Common myeloid progenitor, CD34-positive (primary cell): ENCODE data around the gene C11orf91.
"Not testable (repeated sequence)": the region's sequence is repeated elsewhere in the genome, so short reads cannot be mapped to it uniquely, and the experiment has no call there.

ENCODE experiments used
- CTCF ChIA-PET: fragments of 350-600 bp; sonication (Branson Sonifier 250); formaldehyde crosslinking; loops from one replicate; lab custom pipeline; 2021; ENCODE audit warnings: antibody characterized with exemption; lab: Charles Lee
- POLR2A ChIA-PET: fragments of 350-600 bp; sonication (Branson Sonifier 250); formaldehyde crosslinking; loops from one replicate; lab custom pipeline; 2021; ENCODE audit warnings: antibody characterized with exemption; lab: Charles Lee
- DNase-seq, 3 donors: peaks; one replicate each; pipeline versions ENCODE4 v3.0.0 to v3.0.0-alpha.2; 2013
- H3K27ac ChIP-seq, 2 experiments: 1 replicate in 1 of 2; 2 replicates in 1 of 2; pipeline ENCODE4 v1.7.0; 2013; ENCODE audit warnings: inconsistent platforms in 2 of 2, low read length in 2 of 2, mild to moderate bottlenecking in 2 of 2, low read depth in 1 of 2, moderate library complexity in 1 of 2; ENCODE audit not compliant: severe bottlenecking in 2 of 2, insufficient read depth in 1 of 2, poor library complexity in 1 of 2
- H3K27me3 ChIP-seq, 5 experiments: replicated peaks in 2 of 5; 1 replicate in 3 of 5; 2 replicates in 2 of 5; pipeline versions ENCODE4 v1.6.1 to v1.7.0; 2013; ENCODE audit warnings: low read length in 4 of 5, mild to moderate bottlenecking in 2 of 5, moderate library complexity in 2 of 5, inconsistent platforms in 1 of 5; ENCODE audit not compliant: insufficient read depth in 5 of 5, control insufficient read depth in 4 of 5
- H3K36me3 ChIP-seq, 4 experiments: 1 replicate in 2 of 4; 2 replicates in 2 of 4; pipeline versions ENCODE4 v1.6.1 to v1.7.0; 2013; ENCODE audit warnings: low read length in 3 of 4, control low read depth in 1 of 4, mild to moderate bottlenecking in 1 of 4; ENCODE audit not compliant: control insufficient read depth in 4 of 4, insufficient read depth in 4 of 4
- H3K4me1 ChIP-seq, 4 experiments: 1 replicate in 3 of 4; 2 replicates in 1 of 4; pipeline versions ENCODE4 v1.6.1 to v1.7.1; 2013; ENCODE audit warnings: low read length in 3 of 4, mild to moderate bottlenecking in 3 of 4, control low read depth in 1 of 4, inconsistent platforms in 1 of 4, moderate library complexity in 1 of 4; ENCODE audit not compliant: control insufficient read depth in 4 of 4, insufficient read depth in 4 of 4; ENCODE audit errors: control extremely low read depth in 1 of 4
- H3K4me3 ChIP-seq, 7 experiments: 1 replicate in 4 of 7; 2 replicates in 3 of 7; pipeline versions ENCODE4 v1.5.1 to v1.7.0; 2013; ENCODE audit warnings: mild to moderate bottlenecking in 7 of 7, low read length in 6 of 7, moderate library complexity in 6 of 7, inconsistent platforms in 2 of 7, low read depth in 2 of 7, control low read depth in 1 of 7; ENCODE audit not compliant: insufficient read depth in 4 of 7, control insufficient read depth in 1 of 7; ENCODE audit errors: extremely low read depth in 1 of 7
- H3K9me3 ChIP-seq, 5 experiments: 1 replicate in 4 of 5; 2 replicates in 1 of 5; pipeline versions ENCODE4 v1.6.1 to v1.7.1; 2013; ENCODE audit warnings: low read length in 4 of 5, mild to moderate bottlenecking in 2 of 5, inconsistent platforms in 1 of 5, low read depth in 1 of 5, moderate library complexity in 1 of 5; ENCODE audit not compliant: control insufficient read depth in 4 of 5, insufficient read depth in 2 of 5; ENCODE audit errors: control extremely low read depth in 1 of 5
- WGBS: methylation state at CpG from one replicate; pipeline ENCODE4 v1.1.5; 2013; ENCODE audit not compliant: insufficient coverage; 5-methylcytosine and 5-hydroxymethylcytosine counted together

Gene C11orf91

GRCh38 chr11:33661526-33661925, 39.1 kb downstream of the C11orf91 start:
- H3K4me1 ChIP-seq, DNase-seq, H3K27ac ChIP-seq, H3K9me3 ChIP-seq, H3K27me3 ChIP-seq, H3K4me3 ChIP-seq, POLR2A ChIA-PET, H3K36me3 ChIP-seq: not testable (repeated sequence)
- CTCF ChIA-PET: interaction anchor here (1.1 kb wide), 1 partner anchor 9 kb away, joined by 3 read pairs; no protein-coding TSS in a partner anchor
- WGBS: 98% methylated on average over 5 of the region's 7 CpGs

- H3K27ac ChIP-seq: no peak overlapping the region
- POLR2A ChIA-PET: no interaction called here
- H3K36me3 ChIP-seq: no peaks in the 10 kb centered on the region
- H3K9me3 ChIP-seq: no peaks in the 10 kb centered on the region
- peaks cover 0 to 6% (median 0%) of the 10 kb centered on the region in 5 experiments for H3K27me3 ChIP-seq
- no CpG with 5 or more reads among the region's 4 CpGs for WGBS
- CTCF ChIA-PET: interaction anchor here (1.1 kb wide), 1 partner anchor 9 kb away, joined by 3 read pairs; no protein-coding TSS in a partner anchor
- DNase-seq: no peak
- no peaks in the 10 kb centered on the region for H3K4me1 ChIP-seq
- no peak overlapping the region for H3K4me3 ChIP-seq
These were observed 39.7 kb downstream of the C11orf91 start for GRCh38 chr11:33660962-33661361.

GRCh38 chr11:33659370-33660139, 41.1 kb downstream of the C11orf91 start:
- POLR2A ChIA-PET: no interaction called here
- 90% methylated on average over 4 of the region's 5 CpGs for WGBS
- CTCF ChIA-PET: no interaction called here
- H3K27ac ChIP-seq: no peak overlapping the region
- no peak overlapping the region for H3K4me3 ChIP-seq
- no peak for DNase-seq
- H3K4me1 ChIP-seq: no peaks in the 10 kb centered on the region
- peaks cover 0 to 8% (median 0%) of the 10 kb centered on the region in 5 experiments for H3K27me3 ChIP-seq
- H3K36me3 ChIP-seq: no peaks in the 10 kb centered on the region
- no peaks in the 10 kb centered on the region for H3K9me3 ChIP-seq

GRCh38 chr11:33658195-33658900, 42.3 kb downstream of the C11orf91 start:
- CTCF ChIA-PET: no interaction called here

GRCh38 chr11:33657757-33658156, 42.9 kb downstream of the C11orf91 start:
- no peak overlapping the region for H3K27ac ChIP-seq
- H3K4me3 ChIP-seq: no peak overlapping the region
- H3K4me1 ChIP-seq: no peaks in the 10 kb centered on the region
- CTCF ChIA-PET: no interaction called here
- 97% methylated on average over 3 of the region's 3 CpGs for WGBS
- H3K27me3 ChIP-seq: peaks cover 0 to 5% (median 0%) of the 10 kb centered on the region in 5 experiments
- no peaks in the 10 kb centered on the region for H3K36me3 ChIP-seq
- POLR2A ChIA-PET: no interaction called here
- H3K9me3 ChIP-seq: no peaks in the 10 kb centered on the region
- DNase-seq: no peak

More at GRCh38 chr11:33658195-33658900, 42.3 kb downstream of the C11orf91 start:
- POLR2A ChIA-PET: no interaction called here
- Histone ChIP-seq H3K4me1 (no peaks in the 10 kb centered on the region), H3K4me3 (no peak overlapping the region), H3K27ac (no peak overlapping the region), H3K36me3 (no peaks in the 10 kb centered on the region), H3K27me3 (peaks cover 0 to 6% (median 0%) of the 10 kb centered on the region in 5 experiments), H3K9me3 (no peaks in the 10 kb centered on the region)
- WGBS: 94% methylated on average over 20 of the region's 22 CpGs
- no peak for DNase-seq

GRCh38 chr11:33656768-33657167, 43.9 kb downstream of the C11orf91 start:
- H3K36me3 ChIP-seq: no peaks in the 10 kb centered on the region
- DNase-seq: no peak
- no peak overlapping the region for H3K4me3 ChIP-seq
- 98% methylated on average over 6 of the region's 7 CpGs for WGBS
- peaks cover 0 to 5% (median 0%) of the 10 kb centered on the region in 5 experiments for H3K27me3 ChIP-seq
- H3K27ac ChIP-seq: no peak overlapping the region
- H3K4me1 ChIP-seq: no peaks in the 10 kb centered on the region
- ChIA-PET CTCF (no interaction called here), POLR2A (no interaction called here)
- no peaks in the 10 kb centered on the region for H3K9me3 ChIP-seq
